HG03460 (cell line): ENCODE results near the gene TMC6.
"Not testable (repeated sequence)": the region's sequence is repeated elsewhere in the genome, so short reads cannot be mapped to it uniquely, and the experiment has no call there.

Source experiments
- ATAC-seq: cut with Tn5 transposase; IDR thresholded peaks from one replicate; pipeline ENCODE4 v1.9.1; 2021; ENCODE audit not compliant: unreplicated experiment

The TMC6 gene

GRCh38 chr17:78124081-78124835 lies 4.3 kb downstream of the TMC6 start:
- ATAC-seq = peak; percentile 29

- no peak for ATAC-seq
Observed at GRCh38 chr17:78123258-78123929, 5.2 kb downstream of the TMC6 start.

GRCh38 chr17:78122931-78123249 lies 5.7 kb downstream of the TMC6 start:
- ATAC-seq = no peak

GRCh38 chr17:78122216-78122930 lies 6.2 kb downstream of the TMC6 start:
- ATAC-seq = no peak

- ATAC-seq = no peak
Observed at GRCh38 chr17:78121801-78122215, 6.7 kb downstream of the TMC6 start.

- ATAC-seq = no peak
Observed at GRCh38 chr17:78120971-78121800, 7.4 kb downstream of the TMC6 start.

- ATAC-seq = no peak
Observed at GRCh38 chr17:78120537-78120936, 8.0 kb downstream of the TMC6 start.

- ATAC-seq = no peak
Observed at GRCh38 chr17:78118801-78119241, 9.7 kb downstream of the TMC6 start.

- ATAC-seq = no peak
Observed at GRCh38 chr17:78117027-78117981, 11.3 kb downstream of the TMC6 start.

- ATAC-seq = no peak
Observed at GRCh38 chr17:78116411-78116810, 12.1 kb downstream of the TMC6 start.

- not testable (repeated sequence) for ATAC-seq
Observed at GRCh38 chr17:78115803-78116202, 12.8 kb downstream of the TMC6 start.

- ATAC-seq = no peak
Observed at GRCh38 chr17:78114831-78115723, 13.5 kb downstream of the TMC6 start.

- ATAC-seq = no peak
Observed at GRCh38 chr17:78113804-78114785, 14.5 kb downstream of the TMC6 start.

- ATAC-seq = no peak
Observed at GRCh38 chr17:78112518-78113471, 15.8 kb downstream of the TMC6 start.

GRCh38 chr17:78111727-78112517 lies 16.6 kb downstream of the TMC6 start:
- no peak for ATAC-seq
